ENCODE data around the gene DNPH1.

Gene DNPH1

GRCh38 chr6:43228951-43229802 lies at the start of gene DNPH1:
Gene DNPH1, minus strand, starts transcription at chr6:43229481. Its CDS starts 25 bp downstream, at chr6:43229456.
- Histone ChIP-seq H2AFZ (ENCODE audit: low read depth, low read length) (peak within 1 kb of the TSS; percentile 97), H3K4me1 (ENCODE audit: insufficient read depth, low read length) (peaks cover 3% of the 10 kb centered on the region), H3K4me3 (ENCODE audit: low read length) (peak within 1 kb of the TSS; percentile 60), H3K9me3 (ENCODE audit: low read length) (no peaks in the 10 kb centered on the region), H3K27me3 (ENCODE audit: insufficient read depth, low read length) (no peaks in the 10 kb centered on the region), H3K36me3 (ENCODE audit: insufficient read depth, low read length) (peaks cover 7% of the 10 kb centered on the region)

- no peak overlapping the region for H3K4me3 ChIP-seq (ENCODE audit: low read length)
- no peaks in the 10 kb centered on the region for H3K9me3 ChIP-seq (ENCODE audit: low read length)
- H2AFZ ChIP-seq (ENCODE audit: low read depth, low read length), result no peak overlapping the region
- no peaks in the 10 kb centered on the region for H3K27me3 ChIP-seq (ENCODE audit: insufficient read depth, low read length)
- peaks cover 21% of the 10 kb centered on the region for H3K4me1 ChIP-seq (ENCODE audit: insufficient read depth, low read length)
- H3K36me3 ChIP-seq (ENCODE audit: insufficient read depth, low read length), result no peaks in the 10 kb centered on the region
Measured at GRCh38 chr6:43278524-43279078, 49.3 kb upstream of the DNPH1 start.

GRCh38 chr6:43277643-43278523 lies 48.6 kb upstream of the DNPH1 start:
- Histone ChIP-seq H2AFZ (ENCODE audit: low read depth, low read length) (no peak overlapping the region), H3K4me3 (ENCODE audit: low read length) (no peak overlapping the region), H3K36me3 (ENCODE audit: insufficient read depth, low read length) (no peaks in the 10 kb centered on the region), H3K27me3 (ENCODE audit: insufficient read depth, low read length) (no peaks in the 10 kb centered on the region), H3K4me1 (ENCODE audit: insufficient read depth, low read length) (peaks cover 21% of the 10 kb centered on the region), H3K9me3 (ENCODE audit: low read length) (no peaks in the 10 kb centered on the region)

GRCh38 chr6:43277306-43277642 lies 48.0 kb upstream of the DNPH1 start:
- Histone ChIP-seq H2AFZ (ENCODE audit: low read depth, low read length) (no peak overlapping the region), H3K4me1 (ENCODE audit: insufficient read depth, low read length) (peaks cover 21% of the 10 kb centered on the region), H3K36me3 (ENCODE audit: insufficient read depth, low read length) (peaks cover 1% of the 10 kb centered on the region), H3K4me3 (ENCODE audit: low read length) (no peak overlapping the region), H3K27me3 (ENCODE audit: insufficient read depth, low read length) (no peaks in the 10 kb centered on the region), H3K9me3 (ENCODE audit: low read length) (no peaks in the 10 kb centered on the region)

- Histone ChIP-seq H3K9me3 (ENCODE audit: low read length) (no peaks in the 10 kb centered on the region), H3K4me1 (ENCODE audit: insufficient read depth, low read length) (peaks cover 21% of the 10 kb centered on the region), H3K36me3 (ENCODE audit: insufficient read depth, low read length) (peaks cover 2% of the 10 kb centered on the region), H2AFZ (ENCODE audit: low read depth, low read length) (no peak overlapping the region), H3K27me3 (ENCODE audit: insufficient read depth, low read length) (no peaks in the 10 kb centered on the region), H3K4me3 (ENCODE audit: low read length) (no peak overlapping the region)
Measured at GRCh38 chr6:43276577-43277305, 47.5 kb upstream of the DNPH1 start.

- no peaks in the 10 kb centered on the region for H3K27me3 ChIP-seq (ENCODE audit: insufficient read depth, low read length)
- no peak overlapping the region for H2AFZ ChIP-seq (ENCODE audit: low read depth, low read length)
- no peak overlapping the region for H3K4me3 ChIP-seq (ENCODE audit: low read length)
- H3K36me3 ChIP-seq (ENCODE audit: insufficient read depth, low read length), result peaks cover 2% of the 10 kb centered on the region
- H3K4me1 ChIP-seq (ENCODE audit: insufficient read depth, low read length), result peaks cover 21% of the 10 kb centered on the region
- no peaks in the 10 kb centered on the region for H3K9me3 ChIP-seq (ENCODE audit: low read length)
Measured at GRCh38 chr6:43275801-43276576, 46.7 kb upstream of the DNPH1 start.

GRCh38 chr6:43274916-43275597 lies 45.8 kb upstream of the DNPH1 start:
- H3K27me3 ChIP-seq (ENCODE audit: insufficient read depth, low read length), result no peaks in the 10 kb centered on the region
- H3K36me3 ChIP-seq (ENCODE audit: insufficient read depth, low read length), result peaks cover 8% of the 10 kb centered on the region
- H3K9me3 ChIP-seq (ENCODE audit: low read length), result no peaks in the 10 kb centered on the region
- H2AFZ ChIP-seq (ENCODE audit: low read depth, low read length), result no peak overlapping the region
- H3K4me1 ChIP-seq (ENCODE audit: insufficient read depth, low read length), result peaks cover 21% of the 10 kb centered on the region
- no peak overlapping the region for H3K4me3 ChIP-seq (ENCODE audit: low read length)

- peaks cover 21% of the 10 kb centered on the region for H3K4me1 ChIP-seq (ENCODE audit: insufficient read depth, low read length)
- H3K27me3 ChIP-seq (ENCODE audit: insufficient read depth, low read length), result no peaks in the 10 kb centered on the region
- H2AFZ ChIP-seq (ENCODE audit: low read depth, low read length), result no peak overlapping the region
- H3K36me3 ChIP-seq (ENCODE audit: insufficient read depth, low read length), result peaks cover 8% of the 10 kb centered on the region
- no peaks in the 10 kb centered on the region for H3K9me3 ChIP-seq (ENCODE audit: low read length)
- no peak overlapping the region for H3K4me3 ChIP-seq (ENCODE audit: low read length)
Measured at GRCh38 chr6:43274127-43274915, 45.0 kb upstream of the DNPH1 start.

GRCh38 chr6:43273707-43274106 lies 44.4 kb upstream of the DNPH1 start:
- peaks cover 18% of the 10 kb centered on the region for H3K4me1 ChIP-seq (ENCODE audit: insufficient read depth, low read length)
- no peaks in the 10 kb centered on the region for H3K9me3 ChIP-seq (ENCODE audit: low read length)
- no peaks in the 10 kb centered on the region for H3K27me3 ChIP-seq (ENCODE audit: insufficient read depth, low read length)
- peaks cover 8% of the 10 kb centered on the region for H3K36me3 ChIP-seq (ENCODE audit: insufficient read depth, low read length)
- no peak overlapping the region for H3K4me3 ChIP-seq (ENCODE audit: low read length)
- no peak overlapping the region for H2AFZ ChIP-seq (ENCODE audit: low read depth, low read length)

- peaks cover 18% of the 10 kb centered on the region for H3K4me1 ChIP-seq (ENCODE audit: insufficient read depth, low read length)
- H2AFZ ChIP-seq (ENCODE audit: low read depth, low read length), result no peak overlapping the region
- H3K36me3 ChIP-seq (ENCODE audit: insufficient read depth, low read length), result peaks cover 8% of the 10 kb centered on the region
- no peaks in the 10 kb centered on the region for H3K9me3 ChIP-seq (ENCODE audit: low read length)
- no peaks in the 10 kb centered on the region for H3K27me3 ChIP-seq (ENCODE audit: insufficient read depth, low read length)
- no peak overlapping the region for H3K4me3 ChIP-seq (ENCODE audit: low read length)
Measured at GRCh38 chr6:43271944-43272343, 42.7 kb upstream of the DNPH1 start.

GRCh38 chr6:43271103-43271815 lies 42.0 kb upstream of the DNPH1 start:
- Histone ChIP-seq H3K36me3 (ENCODE audit: insufficient read depth, low read length) (peaks cover 8% of the 10 kb centered on the region), H3K27me3 (ENCODE audit: insufficient read depth, low read length) (no peaks in the 10 kb centered on the region), H2AFZ (ENCODE audit: low read depth, low read length) (no peak overlapping the region), H3K4me1 (ENCODE audit: insufficient read depth, low read length) (peaks cover 18% of the 10 kb centered on the region), H3K9me3 (ENCODE audit: low read length) (no peaks in the 10 kb centered on the region), H3K4me3 (ENCODE audit: low read length) (no peak overlapping the region)

All from neuron (in vitro differentiated cells).